Sigmoid colon (tissue), 7 donors: ENCODE data around the gene SMAP1. TPM values are rescaled to one million over a fixed set of nuclear protein-coding genes. Genes with fewer than 3 reads are reported as not detected.
"Not testable (repeated sequence)": the region's sequence is repeated elsewhere in the genome, so short reads cannot be mapped to it uniquely, and the experiment has no call there.

Experiments used
- DNase-seq: peaks from one replicate; pipeline ENCODE4 v3.0.0-alpha.2; 2019
- H3K27ac ChIP-seq, 4 donors: fragments of 200-600 bp; sonication (generic); one replicate each; pipeline ENCODE4 v1.5.1; 2016 to 2019; ENCODE audit warnings: mild to moderate bottlenecking in 1 of 4
- H3K27me3 ChIP-seq, 3 donors: fragments of 200-600 bp; sonication (generic); one replicate each; pipeline ENCODE4 v1.5.1; 2019; ENCODE audit warnings: mild to moderate bottlenecking in 1 of 3
- H3K36me3 ChIP-seq, 4 donors: fragments of 200-600 bp; sonication (generic); one replicate each; pipeline ENCODE4 v1.5.1; 2016 to 2019
- H3K4me1 ChIP-seq, 4 donors: fragments of 200-600 bp; sonication (generic); one replicate each; pipeline ENCODE4 v1.5.1; 2017 to 2019
- H3K4me3 ChIP-seq, 4 donors: fragments of 200-600 bp; sonication (generic); one replicate each; pipeline ENCODE4 v1.5.1; 2017 to 2019; ENCODE audit warnings: mild to moderate bottlenecking in 2 of 4, moderate library complexity in 1 of 4
- H3K9me3 ChIP-seq, 4 donors: fragments of 200-600 bp in 3 of 4; sonication (generic) in 3 of 4; one replicate each; pipeline versions ENCODE4 v1.5.1 to v1.6.1; 2013 to 2019
- EP300 ChIP-seq, 4 donors: sonication (generic); formaldehyde crosslinking; IDR thresholded peaks; one replicate each; pipeline ENCODE4 v1.6.1; 2017; ENCODE audit warnings: antibody characterized with exemption in 4 of 4
- POLR2A ChIP-seq, 2 donors: fragments of 450-650 bp; IDR thresholded peaks; one replicate each; pipeline ENCODE4 v1.6.1; 2016; ENCODE audit warnings: antibody characterized with exemption in 2 of 2, mild to moderate bottlenecking in 2 of 2, moderate library complexity in 2 of 2
- POLR2AphosphoS5 ChIP-seq, 4 donors: sonication (generic); formaldehyde crosslinking; IDR thresholded peaks; one replicate each; pipeline ENCODE4 v1.6.1; 2017; ENCODE audit warnings: antibody characterized with exemption in 4 of 4
- WGBS, 2 donors: extraction: QIAGEN DNeasy Blood & Tissue Kit; methylation state at CpG; one replicate each; pipeline ENCODE4 v1.1.7; 2013; 5-methylcytosine and 5-hydroxymethylcytosine counted together
- intact Hi-C: fragments of 100-400 bp; cut with DNase I; formaldehyde crosslinking; loops from one replicate; pipeline ENCODE4 v1.15.1; 2023
- polyA plus RNA-seq, 3 donors: library from polyadenylated mRNA; stranded (reverse); fragments of 200-250 nt; gene quantifications; one replicate each; pipeline ENCODE4 v1.2.3, GENCODE V29; 2013
- total RNA-seq, 4 donors: library from RNA; depleted of rRNA; stranded (reverse); fragments of >200 nt; gene quantifications; one replicate each; pipeline ENCODE4 v1.1.0, GENCODE V29; 2016
- TF ChIP-seq, protein P1 (sequence below), 4 experiments: fragments of 450-650 bp in 3 of 4; fragments of 200-600 bp in 1 of 4; IDR thresholded peaks; one replicate each; pipeline ENCODE4 v1.5.1; 2016 to 2019; ENCODE audit warnings: antibody characterized with exemption in 4 of 4, mild to moderate bottlenecking in 3 of 4, moderate library complexity in 2 of 4
- donor health status: healthy with polysubstance abuse.
- donor health status: Bipolar disorder and iron deficiency.
- donor health status: healthy.

SMAP1 gene
- total and polyA plus RNA-seq, 7 donors, result 19.7 to 41.4 (median 26.7) TPM

DNA sequence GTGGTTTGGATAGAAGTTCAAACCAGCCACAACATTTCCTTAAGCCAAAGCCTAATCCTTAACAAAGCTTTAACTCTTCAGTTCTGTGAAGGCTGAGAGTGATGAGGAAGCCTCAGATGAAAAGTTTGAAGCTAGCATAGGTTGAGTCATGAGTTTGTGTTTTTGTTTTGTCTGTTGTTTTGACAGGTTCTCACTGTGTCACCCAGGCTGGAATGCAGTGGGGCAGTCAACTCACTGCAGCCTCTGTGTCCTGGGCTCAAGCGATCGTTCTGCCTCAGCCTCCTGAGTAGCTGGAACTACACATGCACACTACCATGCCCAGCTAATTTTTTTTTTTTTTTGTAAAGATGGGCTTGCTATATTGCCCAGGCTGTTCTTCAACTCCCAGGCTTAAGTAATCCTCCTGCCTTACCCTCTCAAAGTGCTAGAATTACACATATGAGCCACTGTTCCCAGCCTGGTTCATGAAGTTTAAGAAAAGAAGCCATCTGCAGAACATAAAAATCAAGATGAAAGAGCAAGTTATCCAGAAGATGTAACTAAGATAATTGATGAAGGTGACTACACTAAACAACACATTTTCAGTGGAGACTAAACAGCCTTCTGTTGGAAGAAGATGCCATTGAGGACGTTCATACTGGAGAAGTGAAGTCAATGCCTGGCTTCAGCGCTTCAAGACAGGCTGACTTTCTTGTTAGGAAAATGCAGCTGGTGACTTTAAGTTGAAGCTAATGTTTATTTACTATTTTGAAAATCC, 96.2 kb downstream of the SMAP1 start:
- intact Hi-C loops, result no loop called here
- no peak for DNase-seq
- no peaks in the 10 kb centered on the region for H3K9me3 ChIP-seq
- H3K27ac ChIP-seq, result no peak overlapping the region
- no peaks in the 10 kb centered on the region for H3K36me3 ChIP-seq
- H3K4me1 ChIP-seq, result no peaks in the 10 kb centered on the region
- H3K27me3 ChIP-seq, result no peaks in the 10 kb centered on the region
- H3K4me3 ChIP-seq, result no peak overlapping the region
- TF ChIP-seq, protein P1, sequence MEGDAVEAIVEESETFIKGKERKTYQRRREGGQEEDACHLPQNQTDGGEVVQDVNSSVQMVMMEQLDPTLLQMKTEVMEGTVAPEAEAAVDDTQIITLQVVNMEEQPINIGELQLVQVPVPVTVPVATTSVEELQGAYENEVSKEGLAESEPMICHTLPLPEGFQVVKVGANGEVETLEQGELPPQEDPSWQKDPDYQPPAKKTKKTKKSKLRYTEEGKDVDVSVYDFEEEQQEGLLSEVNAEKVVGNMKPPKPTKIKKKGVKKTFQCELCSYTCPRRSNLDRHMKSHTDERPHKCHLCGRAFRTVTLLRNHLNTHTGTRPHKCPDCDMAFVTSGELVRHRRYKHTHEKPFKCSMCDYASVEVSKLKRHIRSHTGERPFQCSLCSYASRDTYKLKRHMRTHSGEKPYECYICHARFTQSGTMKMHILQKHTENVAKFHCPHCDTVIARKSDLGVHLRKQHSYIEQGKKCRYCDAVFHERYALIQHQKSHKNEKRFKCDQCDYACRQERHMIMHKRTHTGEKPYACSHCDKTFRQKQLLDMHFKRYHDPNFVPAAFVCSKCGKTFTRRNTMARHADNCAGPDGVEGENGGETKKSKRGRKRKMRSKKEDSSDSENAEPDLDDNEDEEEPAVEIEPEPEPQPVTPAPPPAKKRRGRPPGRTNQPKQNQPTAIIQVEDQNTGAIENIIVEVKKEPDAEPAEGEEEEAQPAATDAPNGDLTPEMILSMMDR (IDR thresholded peaks at IDR 0.05), result no peak
- TF ChIP-seq POLR2AphosphoS5 (IDR thresholded peaks at IDR 0.05), result no peak
- no peak for TF ChIP-seq EP300 (IDR thresholded peaks at IDR 0.05)
- no peak for TF ChIP-seq POLR2A (IDR thresholded peaks at IDR 0.05)
- WGBS, 2 donors, result 80 to 90% methylated on average over 4 of the region's 4 CpGs

DNA sequence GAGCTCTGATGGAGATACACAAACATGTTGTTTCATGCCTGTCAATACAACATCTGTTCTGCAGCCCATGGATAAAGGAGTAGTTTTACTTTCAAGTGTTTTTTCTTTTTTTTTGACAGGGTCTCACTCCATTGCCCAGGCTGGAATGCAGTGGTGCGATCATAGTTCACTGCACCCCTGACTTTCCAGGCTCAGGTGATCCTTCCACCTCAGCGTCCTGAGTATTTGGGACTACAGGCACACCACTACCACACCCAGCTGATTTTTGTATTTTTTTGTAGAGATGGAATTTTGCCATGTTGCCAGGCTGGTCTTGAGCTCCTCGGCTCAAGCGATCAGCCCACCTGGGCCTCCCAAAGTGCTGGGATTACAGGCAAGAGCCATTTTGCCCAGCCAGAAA, 97.0 kb downstream of the SMAP1 start:
- no peaks in the 10 kb centered on the region for H3K27me3 ChIP-seq
- no peak for DNase-seq
- 93% methylated on average over 4 of the region's 4 CpGs for WGBS, 2 donors

DNA sequence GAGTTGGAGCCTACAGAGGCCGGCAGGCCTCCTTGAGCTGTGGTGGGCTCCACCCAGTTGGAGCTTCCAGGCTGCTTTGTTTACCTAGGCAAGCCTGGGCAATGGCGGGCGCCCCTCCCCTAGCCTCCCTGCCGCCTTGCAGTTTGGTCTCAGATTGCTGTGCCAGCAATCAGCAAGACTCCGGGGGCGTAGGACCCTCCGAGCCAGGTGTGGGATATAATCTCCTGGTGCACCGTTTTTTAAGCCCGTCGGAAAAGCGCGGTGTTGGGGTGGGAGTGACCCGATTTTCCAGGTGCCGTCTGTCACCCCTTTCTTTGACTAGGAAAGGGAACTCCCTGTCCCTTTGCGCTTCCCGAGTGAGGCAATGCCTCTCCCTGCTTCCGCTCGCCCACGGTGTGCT, 103.7 kb downstream of the SMAP1 start:
- H3K36me3 ChIP-seq, DNase-seq, H3K9me3 ChIP-seq, H3K27me3 ChIP-seq, H3K4me3 ChIP-seq, H3K27ac ChIP-seq, intact Hi-C loops, H3K4me1 ChIP-seq: not testable (repeated sequence)
- WGBS, 2 donors, result 95 to 96% methylated on average over 19 of the region's 19 CpGs

More for the DNA sequence above, 97.0 kb downstream of the SMAP1 start:
- no peak overlapping the region for H3K27ac ChIP-seq
- no peak overlapping the region for H3K4me3 ChIP-seq
- H3K4me1 ChIP-seq, result no peaks in the 10 kb centered on the region
- no peaks in the 10 kb centered on the region for H3K9me3 ChIP-seq
- no peak for TF ChIP-seq EP300 (IDR thresholded peaks at IDR 0.05)
- TF ChIP-seq POLR2A (IDR thresholded peaks at IDR 0.05), result no peak
- no peak for TF ChIP-seq POLR2AphosphoS5 (IDR thresholded peaks at IDR 0.05)
- TF ChIP-seq, protein P1 (IDR thresholded peaks at IDR 0.05), result no peak
- intact Hi-C loops, result no loop called here
- H3K36me3 ChIP-seq, result no peaks in the 10 kb centered on the region

DNA sequence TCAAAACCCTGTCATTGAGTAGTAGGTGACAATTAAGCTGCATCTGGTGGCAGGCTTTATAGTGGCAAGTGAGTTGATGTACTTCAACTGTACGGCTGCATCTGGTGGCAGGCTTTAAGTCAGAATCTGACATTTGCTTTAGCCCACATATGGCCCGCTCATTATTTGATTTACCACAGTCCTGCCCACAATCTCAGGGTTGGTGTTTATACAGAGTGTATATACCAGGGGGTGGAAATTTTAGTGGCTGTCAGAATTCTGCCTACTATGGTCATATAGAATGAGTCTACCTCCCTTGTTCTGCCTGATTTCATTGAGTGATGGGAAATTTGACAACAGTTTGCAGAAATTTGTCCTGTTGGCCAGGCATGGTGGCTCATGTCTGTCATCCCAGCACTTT, 112.3 kb downstream of the SMAP1 start:
- H3K4me3 ChIP-seq, result no peak overlapping the region
- H3K36me3 ChIP-seq, result peaks cover 0 to 5% (median 0%) of the 10 kb centered on the region in 4 donors
- WGBS, 2 donors, result 94 to 96% methylated on average over 2 of the region's 2 CpGs
- TF ChIP-seq POLR2AphosphoS5 (IDR thresholded peaks at IDR 0.05) (no peak), EP300 (IDR thresholded peaks at IDR 0.05) (no peak)
- TF ChIP-seq, protein P1 (IDR thresholded peaks at IDR 0.05), result no peak
- H3K27me3 ChIP-seq, result no peaks in the 10 kb centered on the region
- no peaks in the 10 kb centered on the region for H3K4me1 ChIP-seq
- H3K9me3 ChIP-seq, result no peaks in the 10 kb centered on the region
- DNase-seq, result no peak
- H3K27ac ChIP-seq, result no peak overlapping the region
- intact Hi-C loops, result no loop called here

DNA sequence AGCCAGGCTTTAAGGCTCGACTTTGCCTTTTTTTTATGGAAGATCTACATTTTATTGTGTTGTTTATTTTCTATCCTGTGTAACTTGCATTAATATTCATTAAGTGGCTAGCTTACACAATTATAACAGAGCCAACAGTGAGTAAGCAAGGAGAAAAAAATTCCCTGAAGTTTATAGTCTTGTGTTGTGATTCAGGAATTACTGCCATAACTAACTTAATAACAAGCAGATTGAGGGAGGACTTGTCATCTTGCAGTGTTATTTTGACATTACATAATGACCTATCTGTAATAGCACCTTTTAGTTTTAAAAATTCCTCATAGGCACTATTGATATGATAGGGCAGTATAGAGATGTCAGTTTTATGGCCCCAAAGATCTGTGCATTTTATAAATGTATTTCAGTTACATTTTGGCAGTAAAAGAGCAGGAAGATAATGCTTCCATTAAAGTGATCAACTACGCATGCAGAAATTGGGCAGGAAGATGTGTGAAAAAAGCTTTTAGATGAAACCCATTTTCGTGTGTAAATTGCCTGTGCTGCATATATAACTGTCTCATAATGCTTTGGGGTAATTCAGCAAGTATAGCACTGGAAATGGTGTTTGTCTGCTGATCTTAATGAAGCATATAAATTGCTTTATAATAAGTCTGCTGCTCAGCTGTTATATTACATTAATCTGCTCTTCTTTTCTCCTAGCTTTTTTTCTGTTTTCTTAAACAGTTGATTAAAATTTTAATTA, 123.0 kb downstream of the SMAP1 start:
- no peaks in the 10 kb centered on the region for H3K36me3 ChIP-seq
- TF ChIP-seq POLR2AphosphoS5 (IDR thresholded peaks at IDR 0.05) (no peak), EP300 (IDR thresholded peaks at IDR 0.05) (no peak), POLR2A (IDR thresholded peaks at IDR 0.05) (no peak)
- TF ChIP-seq, protein P1 (IDR thresholded peaks at IDR 0.05), result no peak
- DNase-seq, result no peak
- no peaks in the 10 kb centered on the region for H3K4me1 ChIP-seq
- intact Hi-C loops, result no loop called here
- no peaks in the 10 kb centered on the region for H3K9me3 ChIP-seq
- H3K27ac ChIP-seq, result no peak overlapping the region
- H3K27me3 ChIP-seq, result no peaks in the 10 kb centered on the region
- WGBS, 2 donors, result 70 to 81% methylated on average over 3 of the region's 3 CpGs
- no peak overlapping the region for H3K4me3 ChIP-seq
